B cell (primary cell): ENCODE data around the gene ANTKMT.

Experiments
- EZH2 ChIP-seq: IDR thresholded peaks from 2 replicates; pipeline ENCODE4 v1.6.1; 2012; ENCODE audit warnings: borderline replicate concordance, low read depth, mild to moderate bottlenecking, moderate library complexity, low read length; ENCODE audit not compliant: insufficient read depth, poor library complexity, severe bottlenecking
- TF ChIP-seq, protein P1 (sequence below): fragments of 200-600 bp; IDR thresholded peaks from one replicate; pipeline ENCODE4 v1.8.0; 2022; ENCODE audit warnings: antibody characterized with exemption, mild to moderate bottlenecking

DNA sequence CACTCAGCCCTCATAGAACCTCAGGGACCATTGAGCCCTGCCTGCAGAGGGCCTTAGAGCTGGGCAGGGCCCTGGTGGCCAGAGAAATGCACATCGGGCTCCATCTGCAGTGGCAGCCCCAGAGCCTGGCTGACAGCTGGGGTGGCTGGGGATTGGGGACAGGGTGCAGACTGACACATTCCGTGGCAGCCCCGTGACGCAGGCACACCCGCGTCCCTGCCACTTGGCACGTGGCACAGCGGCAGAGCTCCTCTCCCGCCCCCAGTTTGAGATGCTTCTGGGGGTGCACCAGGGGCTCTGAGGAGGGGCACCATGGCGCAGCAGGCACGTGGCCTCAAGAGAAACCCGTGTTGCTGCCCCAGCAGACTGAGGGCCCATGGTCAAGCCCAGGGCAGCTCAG is 17.5 kb upstream of the ANTKMT start:
- TF ChIP-seq, protein P1, sequence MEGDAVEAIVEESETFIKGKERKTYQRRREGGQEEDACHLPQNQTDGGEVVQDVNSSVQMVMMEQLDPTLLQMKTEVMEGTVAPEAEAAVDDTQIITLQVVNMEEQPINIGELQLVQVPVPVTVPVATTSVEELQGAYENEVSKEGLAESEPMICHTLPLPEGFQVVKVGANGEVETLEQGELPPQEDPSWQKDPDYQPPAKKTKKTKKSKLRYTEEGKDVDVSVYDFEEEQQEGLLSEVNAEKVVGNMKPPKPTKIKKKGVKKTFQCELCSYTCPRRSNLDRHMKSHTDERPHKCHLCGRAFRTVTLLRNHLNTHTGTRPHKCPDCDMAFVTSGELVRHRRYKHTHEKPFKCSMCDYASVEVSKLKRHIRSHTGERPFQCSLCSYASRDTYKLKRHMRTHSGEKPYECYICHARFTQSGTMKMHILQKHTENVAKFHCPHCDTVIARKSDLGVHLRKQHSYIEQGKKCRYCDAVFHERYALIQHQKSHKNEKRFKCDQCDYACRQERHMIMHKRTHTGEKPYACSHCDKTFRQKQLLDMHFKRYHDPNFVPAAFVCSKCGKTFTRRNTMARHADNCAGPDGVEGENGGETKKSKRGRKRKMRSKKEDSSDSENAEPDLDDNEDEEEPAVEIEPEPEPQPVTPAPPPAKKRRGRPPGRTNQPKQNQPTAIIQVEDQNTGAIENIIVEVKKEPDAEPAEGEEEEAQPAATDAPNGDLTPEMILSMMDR, result no peak
- no peak for TF ChIP-seq EZH2
